Kidney capillary endothelial cell (primary cell): ENCODE measurements around the gene PTGER4.
"Not testable (repeated sequence)": the region's sequence is repeated elsewhere in the genome, so short reads cannot be mapped to it uniquely, and the experiment has no call there.

ENCODE experiments used
- DNase-seq: peaks from one replicate; pipeline ENCODE4 v3.0.0-alpha.2; 2018; ENCODE audit warnings: low spot score

The PTGER4 gene

GRCh38 chr5:40689438-40689837 is 9.7 kb downstream of the PTGER4 start:
- peak; percentile 99 for DNase-seq

- no peak for DNase-seq
These were observed 10.6 kb downstream of the PTGER4 start for GRCh38 chr5:40690267-40690666.

- no peak for DNase-seq
These were observed 12.2 kb downstream of the PTGER4 start for GRCh38 chr5:40691894-40692293.

- DNase-seq, result no peak
These were observed 14.7 kb downstream of the PTGER4 start for GRCh38 chr5:40694433-40694832.

- DNase-seq, result no peak
These were observed 20.5 kb downstream of the PTGER4 start for GRCh38 chr5:40700116-40700782.

- DNase-seq, result not testable (repeated sequence)
These were observed 22.3 kb downstream of the PTGER4 start for GRCh38 chr5:40702027-40702426.

GRCh38 chr5:40705484-40705883 is 25.8 kb downstream of the PTGER4 start:
- DNase-seq, result not testable (repeated sequence)

- DNase-seq, result not testable (repeated sequence)
These were observed 30.9 kb downstream of the PTGER4 start for GRCh38 chr5:40710575-40710974.

GRCh38 chr5:40714001-40714400 is 34.3 kb downstream of the PTGER4 start:
- DNase-seq, result no peak

- no peak for DNase-seq
These were observed 36.3 kb downstream of the PTGER4 start for GRCh38 chr5:40716000-40716399.

GRCh38 chr5:40716590-40716989 is 36.9 kb downstream of the PTGER4 start:
- no peak for DNase-seq

GRCh38 chr5:40717281-40717680 is 37.6 kb downstream of the PTGER4 start:
- no peak for DNase-seq

GRCh38 chr5:40720069-40720468 is 40.4 kb downstream of the PTGER4 start:
- no peak for DNase-seq

GRCh38 chr5:40722497-40722911 is 42.8 kb downstream of the PTGER4 start:
- DNase-seq, result not testable (repeated sequence)

GRCh38 chr5:40733434-40733833 is 53.7 kb downstream of the PTGER4 start:
- DNase-seq, result no peak

- DNase-seq, result no peak
These were observed 54.3 kb downstream of the PTGER4 start for GRCh38 chr5:40733879-40734563.

- DNase-seq, result peak; percentile 65
These were observed 55.3 kb downstream of the PTGER4 start for GRCh38 chr5:40734986-40735385.

GRCh38 chr5:40735609-40736008 is 55.9 kb downstream of the PTGER4 start:
- no peak for DNase-seq

GRCh38 chr5:40736103-40736875 is 56.6 kb downstream of the PTGER4 start:
- peak; percentile 79 for DNase-seq

- DNase-seq, result no peak
These were observed 58.8 kb downstream of the PTGER4 start for GRCh38 chr5:40738502-40738901.
